Measurements from ENCODE around the gene TLE3. TPM values are rescaled to one million over a fixed set of nuclear protein-coding genes. Genes with fewer than 3 reads are reported as not detected.

The TLE3 gene
- total RNA-seq, 6 experiments from 2014 or later, result 6.0 to 17.6 (median 13.8) TPM

- H3K4me1 Mint-ChIP-seq (ENCODE audit: low read depth), result peaks cover 11% of the 10 kb centered on the region
- no peak for TF ChIP-seq CTCF (IDR thresholded peaks at IDR 0.05)
- H3K9me3 Mint-ChIP-seq, result no peaks in the 10 kb centered on the region
- no peak for DNase-seq
- no peak overlapping the region for H3K4me3 Mint-ChIP-seq
- no peak overlapping the region for H3K27ac Mint-ChIP-seq
- H3K27me3 Mint-ChIP-seq (ENCODE audit: insufficient read depth), result peaks cover 46% of the 10 kb centered on the region
- no peaks in the 10 kb centered on the region for H3K36me3 Mint-ChIP-seq (ENCODE audit: low read depth)
Measured at GRCh38 chr15:70035719-70036077, 62.0 kb downstream of the TLE3 start.

- no peak for TF ChIP-seq CTCF (IDR thresholded peaks at IDR 0.05)
- Mint-ChIP-seq H3K27me3 (ENCODE audit: insufficient read depth) (peaks cover 44% of the 10 kb centered on the region), H3K36me3 (ENCODE audit: low read depth) (no peaks in the 10 kb centered on the region), H3K9me3 (no peaks in the 10 kb centered on the region), H3K4me1 (ENCODE audit: low read depth) (peaks cover 11% of the 10 kb centered on the region), H3K27ac (no peak overlapping the region), H3K4me3 (no peak overlapping the region)
- DNase-seq, result no peak
Measured at GRCh38 chr15:70035051-70035718, 62.5 kb downstream of the TLE3 start.

- Mint-ChIP-seq H3K4me3 (no peak overlapping the region), H3K27me3 (ENCODE audit: insufficient read depth) (peaks cover 44% of the 10 kb centered on the region), H3K27ac (no peak overlapping the region), H3K36me3 (ENCODE audit: low read depth) (no peaks in the 10 kb centered on the region), H3K4me1 (ENCODE audit: low read depth) (peaks cover 11% of the 10 kb centered on the region), H3K9me3 (no peaks in the 10 kb centered on the region)
- no peak for TF ChIP-seq CTCF (IDR thresholded peaks at IDR 0.05)
- DNase-seq, result no peak
Measured at GRCh38 chr15:70034596-70034995, 63.1 kb downstream of the TLE3 start.

- no peak for DNase-seq
- peaks cover 11% of the 10 kb centered on the region for H3K4me1 Mint-ChIP-seq (ENCODE audit: low read depth)
- TF ChIP-seq CTCF (IDR thresholded peaks at IDR 0.05), result no peak
- no peak overlapping the region for H3K4me3 Mint-ChIP-seq
- no peaks in the 10 kb centered on the region for H3K36me3 Mint-ChIP-seq (ENCODE audit: low read depth)
- H3K9me3 Mint-ChIP-seq, result no peaks in the 10 kb centered on the region
- peaks cover 45% of the 10 kb centered on the region for H3K27me3 Mint-ChIP-seq (ENCODE audit: insufficient read depth)
- no peak overlapping the region for H3K27ac Mint-ChIP-seq
Measured at GRCh38 chr15:70034141-70034540, 63.6 kb downstream of the TLE3 start.

GRCh38 chr15:70033529-70034140, 64.1 kb downstream of the TLE3 start:
- no peaks in the 10 kb centered on the region for H3K36me3 Mint-ChIP-seq (ENCODE audit: low read depth)
- peaks cover 11% of the 10 kb centered on the region for H3K4me1 Mint-ChIP-seq (ENCODE audit: low read depth)
- H3K9me3 Mint-ChIP-seq, result no peaks in the 10 kb centered on the region
- peaks cover 48% of the 10 kb centered on the region for H3K27me3 Mint-ChIP-seq (ENCODE audit: insufficient read depth)
- H3K4me3 Mint-ChIP-seq, result no peak overlapping the region
- peak; percentile 33 for DNase-seq
- no peak overlapping the region for H3K27ac Mint-ChIP-seq
- TF ChIP-seq CTCF (IDR thresholded peaks at IDR 0.05), result no peak

All from HFFc6 (cell line).